GM18907 (cell line): ENCODE data around the gene DKKL1.

ENCODE experiments used
- ATAC-seq: cut with Tn5 transposase; IDR thresholded peaks from one replicate; pipeline ENCODE4 v1.9.1; 2021; ENCODE audit warnings: mild to moderate bottlenecking, moderate library complexity; ENCODE audit not compliant: unreplicated experiment

Gene DKKL1

GRCh38 chr19:49418511-49418910 lies 54.8 kb downstream of the DKKL1 start:
- no peak for ATAC-seq

- no peak for ATAC-seq
These were observed 55.5 kb downstream of the DKKL1 start for GRCh38 chr19:49419173-49419572.

- ATAC-seq = no peak
These were observed 56.5 kb downstream of the DKKL1 start for GRCh38 chr19:49420227-49420626.

GRCh38 chr19:49421039-49421877 lies 57.6 kb downstream of the DKKL1 start:
- ATAC-seq = no peak

- no peak for ATAC-seq
These were observed 58.2 kb downstream of the DKKL1 start for GRCh38 chr19:49421878-49422202.

- no peak for ATAC-seq
These were observed 58.9 kb downstream of the DKKL1 start for GRCh38 chr19:49422407-49423070.

GRCh38 chr19:49423071-49423984 lies 59.7 kb downstream of the DKKL1 start, which contains the start of gene PTH2:
Gene PTH2, minus strand, starts transcription at chr19:49423441. Its CDS starts 102 bp downstream, at chr19:49423339.
- no peak for ATAC-seq

GRCh38 chr19:49423985-49424303 lies 60.3 kb downstream of the DKKL1 start:
- no peak for ATAC-seq
